Activated T-cell treated with anti-CD3 and anti-CD28 coated beads for 48 hours (primary cell): Measurements from ENCODE around the gene ISG20L2.

Experiments used
- DNase-seq: peaks from one replicate; pipeline ENCODE4 v3.0.0-alpha.2; 2020; ENCODE audit warnings: low read depth

The ISG20L2 gene

GRCh38 chr1:156752843-156753482 lies 24.4 kb upstream of the ISG20L2 start:
- no peak for DNase-seq

GRCh38 chr1:156751757-156752481 lies 23.4 kb upstream of the ISG20L2 start:
- peak; percentile 95 for DNase-seq

- DNase-seq = no peak
These were observed 22.8 kb upstream of the ISG20L2 start, which contains the start of gene HDGF for GRCh38 chr1:156751451-156751756. Gene HDGF (minus strand): TSS chr1:156751675. CDS start chr1:156751429, 246 bp downstream.

GRCh38 chr1:156750711-156751450 lies 22.3 kb upstream of the ISG20L2 start:
- DNase-seq = no peak

GRCh38 chr1:156750191-156750672 lies 21.7 kb upstream of the ISG20L2 start:
- DNase-seq = no peak

- DNase-seq = no peak
These were observed 21.0 kb upstream of the ISG20L2 start for GRCh38 chr1:156749419-156750118.

- no peak for DNase-seq
These were observed 20.3 kb upstream of the ISG20L2 start for GRCh38 chr1:156748670-156749418.

- DNase-seq = no peak
These were observed 19.4 kb upstream of the ISG20L2 start for GRCh38 chr1:156747742-156748669.

- no peak for DNase-seq
These were observed 18.4 kb upstream of the ISG20L2 start for GRCh38 chr1:156746728-156747631.

GRCh38 chr1:156746406-156746727 lies 17.8 kb upstream of the ISG20L2 start:
- no peak for DNase-seq

- DNase-seq = no peak
These were observed 17.3 kb upstream of the ISG20L2 start for GRCh38 chr1:156745881-156746280.

GRCh38 chr1:156744786-156745419 lies 16.3 kb upstream of the ISG20L2 start:
- DNase-seq = no peak

- DNase-seq = no peak
These were observed 15.8 kb upstream of the ISG20L2 start for GRCh38 chr1:156744344-156744743.

GRCh38 chr1:156743367-156744302 lies 15.1 kb upstream of the ISG20L2 start:
- no peak for DNase-seq

GRCh38 chr1:156742801-156743200 lies 14.2 kb upstream of the ISG20L2 start:
- no peak for DNase-seq

GRCh38 chr1:156742017-156742416 lies 13.5 kb upstream of the ISG20L2 start:
- DNase-seq = no peak

GRCh38 chr1:156741481-156741983 lies 13.0 kb upstream of the ISG20L2 start:
- no peak for DNase-seq
